GM12878 (cell line): Measurements from ENCODE around the gene TCN1. TPM values are rescaled to one million over a fixed set of nuclear protein-coding genes. Genes with fewer than 3 reads are reported as not detected.
"Not testable (repeated sequence)": the region's sequence is repeated elsewhere in the genome, so short reads cannot be mapped to it uniquely, and the experiment has no call there.

ENCODE experiments used
- ATAC-seq: fragments of 200-7000 bp; cut with Tn5 transposase; 3 replicates; pipeline ENCODE4 v1.9.1; 2020; ENCODE audit warnings: mild to moderate bottlenecking, moderate library complexity
- BruUV-seq: library from RNA; stranded (reverse); fragments of 400-500 nt; replicated peaks from 2 replicates; lab custom pipeline; 2021; lab: Mats Ljungman, UMichigan
- CTCF ChIA-PET: fragments of 300-600 bp; sonication (Branson Sonifier 250); formaldehyde crosslinking; extraction: SDS; loops from one replicate; lab custom pipeline; 2021; ENCODE audit warnings: inconsistent platforms; lab: Yijun Ruan, JAX
- POLR2A ChIA-PET: fragments of 350-600 bp; formaldehyde crosslinking; extraction: SDS; loops from one replicate; lab custom pipeline; 2021; ENCODE audit warnings: inconsistent platforms; lab: Charles Lee
- RAD21 ChIA-PET: fragments of 300-600 bp; sonication (Branson Sonifier 250); formaldehyde crosslinking; loops from one replicate; lab custom pipeline; 2023; ENCODE audit warnings: antibody characterized with exemption; ENCODE audit not compliant: unreplicated experiment; lab: Charles Lee
- SMC1A ChIA-PET: fragments of 300-600 bp; sonication (Branson Sonifier 250); formaldehyde crosslinking; loops from one replicate; lab custom pipeline; 2023; ENCODE audit not compliant: unreplicated experiment, uncharacterized antibody; lab: Charles Lee
- DNase-seq: peaks from one replicate; pipeline ENCODE4 v3.0.0-alpha.2; 2011; ENCODE audit warnings: low read depth, low spot score
- FAIRE-seq: peaks from 3 replicates; lab custom pipeline; 2011; peaks lifted over from hg19 to GRCh38; lab: Jason Lieb, UNC
- H2AFZ ChIP-seq: 2 replicates; pipeline ENCODE4 v1.6.0; 2011; ENCODE audit warnings: low read depth, low read length, control low read depth; ENCODE audit not compliant: control insufficient read depth
- H3K27ac ChIP-seq: 2 replicates; pipeline ENCODE4 v1.5.1; 2011; ENCODE audit warnings: control low read depth; ENCODE audit not compliant: control insufficient read depth, insufficient read depth
- H3K27me3 ChIP-seq, 2 experiments: replicated peaks in 1 of 2; 2 replicates each; pipeline versions ENCODE4 v1.6.0 to v1.6.1; 2011; ENCODE audit warnings: low read length in 1 of 2; ENCODE audit not compliant: control insufficient read depth in 2 of 2, insufficient read depth in 2 of 2
- H3K36me3 ChIP-seq, 2 experiments: 2 replicates each; pipeline ENCODE4 v1.5.1; 2011; ENCODE audit warnings: low read length in 1 of 2; ENCODE audit not compliant: control insufficient read depth in 2 of 2, insufficient read depth in 2 of 2
- H3K4me1 ChIP-seq: 2 replicates; pipeline ENCODE4 v1.6.1; 2011; ENCODE audit warnings: mild to moderate bottlenecking, low read length, moderate library complexity, mixed read lengths; ENCODE audit not compliant: control insufficient read depth, insufficient read depth
- H3K4me2 ChIP-seq: 2 replicates; pipeline ENCODE4 v1.6.0; 2011; ENCODE audit warnings: control low read depth; ENCODE audit not compliant: control insufficient read depth, insufficient read depth
- H3K4me3 ChIP-seq: fragments of 200-600 bp; sonication (generic); 2 replicates; pipeline ENCODE4 v1.5.1; 2016
- H3K79me2 ChIP-seq: 2 replicates; pipeline ENCODE4 v1.6.0; 2011; ENCODE audit warnings: low read length; ENCODE audit not compliant: control insufficient read depth, insufficient read depth
- H3K9ac ChIP-seq: 2 replicates; pipeline ENCODE4 v1.8.0; 2011; ENCODE audit warnings: low read length, control low read depth, mixed read lengths; ENCODE audit not compliant: control insufficient read depth, insufficient read depth
- H3K9me3 ChIP-seq: replicated peaks from 3 replicates; pipeline ENCODE4 v1.5.1; 2011; ENCODE audit warnings: mild to moderate bottlenecking, low read length; ENCODE audit not compliant: control insufficient read depth, insufficient read depth
- H4K20me1 ChIP-seq: 2 replicates; pipeline ENCODE4 v1.6.0; 2011; ENCODE audit not compliant: control insufficient read depth, insufficient read depth
- ATF7 ChIP-seq: fragments of 450-650 bp; IDR thresholded peaks from 2 replicates; pipeline ENCODE4 v1.6.1; 2016; ENCODE audit warnings: low read depth, mild to moderate bottlenecking
- GABPA ChIP-seq: IDR thresholded peaks from 2 replicates; pipeline ENCODE4 v1.6.1; 2014; ENCODE audit warnings: antibody characterized with exemption, low read depth, mild to moderate bottlenecking, inconsistent platforms
- GATAD2B ChIP-seq: fragments of 450-650 bp; conservative IDR thresholded peaks from 2 replicates; pipeline ENCODE4 v1.6.1; 2017; ENCODE audit warnings: low read depth, mild to moderate bottlenecking, moderate library complexity
- MLLT1 ChIP-seq: fragments of 450-650 bp; IDR thresholded peaks from 2 replicates; pipeline ENCODE4 v1.6.1; 2016; ENCODE audit warnings: mild to moderate bottlenecking
- NRF1 ChIP-seq: conservative IDR thresholded peaks from 2 replicates; pipeline ENCODE4 v1.6.1; 2011; ENCODE audit warnings: mild to moderate bottlenecking, low read depth, low read length, improper control_type of control experiment
- SREBF2 ChIP-seq: IDR thresholded peaks from 2 replicates; pipeline ENCODE4 v1.6.1; 2012; ENCODE audit warnings: mild to moderate bottlenecking, low read length
- SRF ChIP-seq, 2 experiments: IDR thresholded peaks; 2 replicates each; pipeline ENCODE4 v1.6.1; 2011; ENCODE audit warnings: low read depth in 2 of 2, low read length in 2 of 2, mild to moderate bottlenecking in 1 of 2, moderate library complexity in 1 of 2
- ZNF207 ChIP-seq: fragments of 450-650 bp; IDR thresholded peaks from 2 replicates; pipeline ENCODE4 v1.6.1; 2014; ENCODE audit warnings: antibody characterized with exemption, mild to moderate bottlenecking, borderline replicate concordance
- WGBS: methylation state at CpG from one replicate; pipeline ENCODE4 v1.1.6; 2016; ENCODE audit warnings: low lambda C conversion rate; ENCODE audit not compliant: insufficient replicate concordance, insufficient coverage; ENCODE audit errors: missing lambda C conversion rate; 5-methylcytosine and 5-hydroxymethylcytosine counted together
- in situ Hi-C: fragments of 300-500 bp; cut with MboI; formaldehyde crosslinking; loops from 9 replicates; pipeline ENCODE4 v1.14.3; 2018; ENCODE audit warnings: mixed read lengths
- intact Hi-C: fragments of 100-400 bp; cut with micrococcal nuclease; formaldehyde crosslinking; loops from one replicate; pipeline ENCODE4 v1.14.2; 2022; ENCODE audit not compliant: unreplicated experiment
- polyA plus RNA-seq, 11 experiments: library from polyadenylated mRNA; depleted of rRNA in 4 of 11; unstranded in 6 of 11; stranded (reverse) in 5 of 11; fragments of >200 nt; fragmentation: Nextera tagmentation in 4 of 11; fragmentation: Illumina TruSeq in 1 of 11; extraction: Ambion mirVana in 4 of 11; extraction: Trizol in 1 of 11; gene quantifications; 1 replicate in 1 of 11; 2 replicates in 10 of 11; pipeline versions ENCODE4 v1.2.1 to v1.2.3, GENCODE V29; 2011 to 2016; ENCODE audit warnings: inconsistent platforms in 2 of 11, missing spikeins in 2 of 11, low read depth in 1 of 11
- total RNA-seq, 4 experiments: library from RNA; depleted of rRNA in 3 of 4; stranded (reverse); fragments of >200 nt in 3 of 4; fragmentation: Illumina TruSeq in 1 of 4; extraction: Trizol in 1 of 4; gene quantifications; 2 replicates each; pipeline versions ENCODE4 v1.2.1 to v1.2.3, GENCODE V29; 2013 to 2021

Gene TCN1
- total and polyA plus RNA-seq, 10 of the 15 experiments (the other 5 are each of a cell fraction or from before 2014, with no cell fraction given), result not detected

- no peak for TF ChIP-seq GABPA
- no peak for TF ChIP-seq SRF (IDR thresholded peaks at IDR 0.05; ENCODE audit: low read depth in 2 of 2, low read length in 2 of 2)
- TF ChIP-seq GATAD2B, result no peak
- no peak for TF ChIP-seq NRF1
- TF ChIP-seq ATF7, result no peak
- TF ChIP-seq MLLT1, result no peak
- TF ChIP-seq ZNF207, result no peak
- TF ChIP-seq SREBF2, result no peak
- TF ChIP-seq, all 136 proteins: peak for 0
Measured at GRCh38 chr11:59818572-59818971, 47.7 kb downstream of the TCN1 start (continued).

- H3K79me2 ChIP-seq, H4K20me1 ChIP-seq, POLR2A ChIA-PET, FAIRE-seq, H3K4me2 ChIP-seq, H3K27me3 ChIP-seq, H3K36me3 ChIP-seq, H3K4me1 ChIP-seq, H3K9ac ChIP-seq, H3K27ac ChIP-seq, H2AFZ ChIP-seq, RAD21 ChIA-PET, in situ Hi-C loops, BruUV-seq, intact Hi-C loops, ATAC-seq, H3K4me3 ChIP-seq, DNase-seq, H3K9me3 ChIP-seq: not testable (repeated sequence)
- CTCF ChIA-PET, result interaction anchor here (1.1 to 2.2 kb wide), 5 partner anchors 61 to 529 kb away, joined by 3 to 6 read pairs (median 4); partner anchors contain the start of gene STX3
- 40% methylated on average over 1 of the region's 1 CpG for WGBS
- SMC1A ChIA-PET, result interaction anchor here (0.8 to 1.4 kb wide), 2 partner anchors 15 to 687 kb away, joined by 3 read pairs; no protein-coding TSS in a partner anchor
Measured at GRCh38 chr11:59816434-59816833, 49.9 kb downstream of the TCN1 start.
